Esophagus muscularis mucosa (tissue), 4 donors: ENCODE measurements around the gene KMT2A.

Source experiments
- CTCF ChIP-seq, 3 experiments: fragments of 200-600 bp in 2 of 3; fragments of 450-650 bp in 1 of 3; sonication (generic) in 2 of 3; IDR thresholded peaks; one replicate each; pipeline ENCODE4 v1.5.1; 2017 to 2019; ENCODE audit warnings: antibody characterized with exemption in 3 of 3, mild to moderate bottlenecking in 2 of 3, moderate library complexity in 1 of 3
- EP300 ChIP-seq: sonication (generic); formaldehyde crosslinking; IDR thresholded peaks from one replicate; pipeline ENCODE4 v1.6.1; 2017; ENCODE audit warnings: antibody characterized with exemption
- POLR2A ChIP-seq: fragments of 450-650 bp; IDR thresholded peaks from one replicate; pipeline ENCODE4 v1.6.1; 2017; ENCODE audit warnings: antibody characterized with exemption, moderate library complexity, mild to moderate bottlenecking, low read depth
- POLR2AphosphoS5 ChIP-seq, 2 donors: sonication (generic); formaldehyde crosslinking; IDR thresholded peaks; one replicate each; pipeline ENCODE4 v1.6.1; 2017; ENCODE audit warnings: antibody characterized with exemption in 2 of 2

- no peak for TF ChIP-seq CTCF (IDR thresholded peaks at IDR 0.05)
- TF ChIP-seq POLR2A, result no peak
- no peak for TF ChIP-seq POLR2AphosphoS5 (IDR thresholded peaks at IDR 0.05)
- TF ChIP-seq EP300, result no peak
Measured at GRCh38 chr11:118533769-118534729, 97.8 kb downstream of the KMT2A start.
